ENCODE results near the gene HTR4. TPM values are rescaled to one million over a fixed set of nuclear protein-coding genes. Genes with fewer than 3 reads are reported as not detected.

Gene HTR4
- total and polyA plus RNA-seq, 5 donors from 2014 or later, result not detected

GRCh38 chr5:148659641-148660345 lies 5.5 kb upstream of the HTR4 start:
- Histone ChIP-seq H3K9me3 (ENCODE audit: control insufficient read depth in 2 of 2, low read length in 2 of 2) (no peaks in the 10 kb centered on the region), H3K36me3 (ENCODE audit: control insufficient read depth, insufficient read depth, low read length) (no peaks in the 10 kb centered on the region), H3K27ac (ENCODE audit: insufficient read depth, low read length, poor library complexity, severe bottlenecking) (no peak overlapping the region), H3K4me1 (ENCODE audit: control insufficient read depth, insufficient read depth, low read length, poor library complexity, severe bottlenecking) (no peaks in the 10 kb centered on the region), H3K27me3 (ENCODE audit: control insufficient read depth, insufficient read depth, low read length) (peaks cover 10% of the 10 kb centered on the region), H3K4me3 (ENCODE audit: low read depth, low read length) (no peak overlapping the region)
- Mint-ChIP-seq H3K4me3 (no peak overlapping the region), H3K27ac (no peak overlapping the region), H3K27me3 (peaks cover 23% of the 10 kb centered on the region), H3K36me3 (no peaks in the 10 kb centered on the region), H3K9me3 (peaks cover 0 to 1% (median 0%) of the 10 kb centered on the region in 7 donors), H3K4me1 (no peaks in the 10 kb centered on the region)
- no peak for DNase-seq
- no peak for ATAC-seq (ENCODE audit: low read depth in 2 of 2)

GRCh38 chr5:148653291-148653835 lies 964 bp downstream of the HTR4 start:
- no peak overlapping the region for H3K4me3 Mint-ChIP-seq
- no peak overlapping the region for H3K27ac ChIP-seq (ENCODE audit: insufficient read depth, low read length, poor library complexity, severe bottlenecking)
- H3K9me3 ChIP-seq (ENCODE audit: control insufficient read depth in 2 of 2, low read length in 2 of 2), result no peaks in the 10 kb centered on the region
- no peaks in the 10 kb centered on the region for H3K4me1 Mint-ChIP-seq
- no peaks in the 10 kb centered on the region for H3K36me3 ChIP-seq (ENCODE audit: control insufficient read depth, insufficient read depth, low read length)
- no peak for ATAC-seq (ENCODE audit: low read depth in 2 of 2)
- H3K27ac Mint-ChIP-seq, result no peak overlapping the region
- no peaks in the 10 kb centered on the region for H3K36me3 Mint-ChIP-seq
- H3K9me3 Mint-ChIP-seq, result peaks cover 0 to 1% (median 0%) of the 10 kb centered on the region in 7 donors
- no peaks in the 10 kb centered on the region for H3K4me1 ChIP-seq (ENCODE audit: control insufficient read depth, insufficient read depth, low read length, poor library complexity, severe bottlenecking)
- H3K4me3 ChIP-seq (ENCODE audit: low read depth, low read length), result no peak overlapping the region
- no peak for DNase-seq
- peaks cover 18% of the 10 kb centered on the region for H3K27me3 ChIP-seq (ENCODE audit: control insufficient read depth, insufficient read depth, low read length)
- H3K27me3 Mint-ChIP-seq, result peaks cover 29% of the 10 kb centered on the region

GRCh38 chr5:148651528-148651927 lies 2.8 kb downstream of the HTR4 start:
- H3K9me3 ChIP-seq (ENCODE audit: control insufficient read depth in 2 of 2, low read length in 2 of 2), result no peaks in the 10 kb centered on the region
- H3K27me3 ChIP-seq (ENCODE audit: control insufficient read depth, insufficient read depth, low read length), result peaks cover 15% of the 10 kb centered on the region
- H3K36me3 ChIP-seq (ENCODE audit: control insufficient read depth, insufficient read depth, low read length), result no peaks in the 10 kb centered on the region
- no peaks in the 10 kb centered on the region for H3K4me1 ChIP-seq (ENCODE audit: control insufficient read depth, insufficient read depth, low read length, poor library complexity, severe bottlenecking)
- H3K27ac ChIP-seq (ENCODE audit: insufficient read depth, low read length, poor library complexity, severe bottlenecking), result no peak overlapping the region
- Mint-ChIP-seq H3K36me3 (no peaks in the 10 kb centered on the region), H3K9me3 (peaks cover 0 to 1% (median 0%) of the 10 kb centered on the region in 7 donors), H3K27me3 (peaks cover 21% of the 10 kb centered on the region), H3K4me1 (no peaks in the 10 kb centered on the region), H3K27ac (no peak overlapping the region), H3K4me3 (no peak overlapping the region)
- H3K4me3 ChIP-seq (ENCODE audit: low read depth, low read length), result no peak overlapping the region
- DNase-seq (no peak), ATAC-seq (ENCODE audit: low read depth in 2 of 2) (no peak)

GRCh38 chr5:148645527-148645926 lies 8.8 kb downstream of the HTR4 start:
- DNase-seq, result no peak
- H3K4me1 ChIP-seq (ENCODE audit: control insufficient read depth, insufficient read depth, low read length, poor library complexity, severe bottlenecking), result no peaks in the 10 kb centered on the region
- peak overlapping the region in 1 of 3 donors; percentile 32 for H3K27ac Mint-ChIP-seq
- no peak overlapping the region for H3K27ac ChIP-seq (ENCODE audit: insufficient read depth, low read length, poor library complexity, severe bottlenecking)
- no peaks in the 10 kb centered on the region for H3K36me3 Mint-ChIP-seq
- H3K36me3 ChIP-seq (ENCODE audit: control insufficient read depth, insufficient read depth, low read length), result no peaks in the 10 kb centered on the region
- no peaks in the 10 kb centered on the region for H3K27me3 ChIP-seq (ENCODE audit: control insufficient read depth, insufficient read depth, low read length)
- no peaks in the 10 kb centered on the region for H3K9me3 Mint-ChIP-seq
- ATAC-seq (ENCODE audit: low read depth in 2 of 2), result no peak
- H3K27me3 Mint-ChIP-seq, result no peaks in the 10 kb centered on the region
- no peak overlapping the region for H3K4me3 Mint-ChIP-seq
- no peaks in the 10 kb centered on the region for H3K9me3 ChIP-seq (ENCODE audit: control insufficient read depth in 2 of 2, low read length in 2 of 2)
- H3K4me3 ChIP-seq (ENCODE audit: low read depth, low read length), result no peak overlapping the region
- no peaks in the 10 kb centered on the region for H3K4me1 Mint-ChIP-seq

- Mint-ChIP-seq H3K36me3 (no peaks in the 10 kb centered on the region), H3K4me1 (no peaks in the 10 kb centered on the region), H3K27ac (no peak overlapping the region), H3K4me3 (no peak overlapping the region), H3K9me3 (peaks cover 0 to 2% (median 0%) of the 10 kb centered on the region in 7 donors), H3K27me3 (no peaks in the 10 kb centered on the region)
- Histone ChIP-seq H3K36me3 (ENCODE audit: control insufficient read depth, insufficient read depth, low read length) (no peaks in the 10 kb centered on the region), H3K4me3 (ENCODE audit: low read depth, low read length) (no peak overlapping the region), H3K27ac (ENCODE audit: insufficient read depth, low read length, poor library complexity, severe bottlenecking) (no peak overlapping the region), H3K4me1 (ENCODE audit: control insufficient read depth, insufficient read depth, low read length, poor library complexity, severe bottlenecking) (no peaks in the 10 kb centered on the region), H3K27me3 (ENCODE audit: control insufficient read depth, insufficient read depth, low read length) (no peaks in the 10 kb centered on the region), H3K9me3 (ENCODE audit: control insufficient read depth in 2 of 2, low read length in 2 of 2) (no peaks in the 10 kb centered on the region)
- ATAC-seq (ENCODE audit: low read depth in 2 of 2) (no peak), DNase-seq (no peak)
Measured at GRCh38 chr5:148641735-148642134, 12.6 kb downstream of the HTR4 start.

- ATAC-seq (ENCODE audit: low read depth in 2 of 2), result no peak
- Mint-ChIP-seq H3K4me1 (no peaks in the 10 kb centered on the region), H3K4me3 (no peak overlapping the region), H3K36me3 (no peaks in the 10 kb centered on the region), H3K27me3 (peaks cover 2% of the 10 kb centered on the region), H3K27ac (no peak overlapping the region), H3K9me3 (peaks cover 0 to 2% (median 0%) of the 10 kb centered on the region in 7 donors)
- DNase-seq, result no peak
- Histone ChIP-seq H3K9me3 (ENCODE audit: control insufficient read depth in 2 of 2, low read length in 2 of 2) (no peaks in the 10 kb centered on the region), H3K4me1 (ENCODE audit: control insufficient read depth, insufficient read depth, low read length, poor library complexity, severe bottlenecking) (no peaks in the 10 kb centered on the region), H3K36me3 (ENCODE audit: control insufficient read depth, insufficient read depth, low read length) (no peaks in the 10 kb centered on the region), H3K27me3 (ENCODE audit: control insufficient read depth, insufficient read depth, low read length) (no peaks in the 10 kb centered on the region), H3K27ac (ENCODE audit: insufficient read depth, low read length, poor library complexity, severe bottlenecking) (no peak overlapping the region), H3K4me3 (ENCODE audit: low read depth, low read length) (no peak overlapping the region)
Measured at GRCh38 chr5:148640471-148640870, 13.9 kb downstream of the HTR4 start.

- H3K36me3 Mint-ChIP-seq, result no peaks in the 10 kb centered on the region
Measured at GRCh38 chr5:148639081-148639480, 15.2 kb downstream of the HTR4 start.

GRCh38 chr5:148636353-148636752 lies 18.0 kb downstream of the HTR4 start:
- peaks cover 0 to 2% (median 0%) of the 10 kb centered on the region in 7 donors for H3K9me3 Mint-ChIP-seq
- Histone ChIP-seq H3K36me3 (ENCODE audit: control insufficient read depth, insufficient read depth, low read length) (no peaks in the 10 kb centered on the region), H3K27me3 (ENCODE audit: control insufficient read depth, insufficient read depth, low read length) (peaks cover 4% of the 10 kb centered on the region), H3K9me3 (ENCODE audit: control insufficient read depth in 2 of 2, low read length in 2 of 2) (no peaks in the 10 kb centered on the region), H3K4me1 (ENCODE audit: control insufficient read depth, insufficient read depth, low read length, poor library complexity, severe bottlenecking) (no peaks in the 10 kb centered on the region), H3K4me3 (ENCODE audit: low read depth, low read length) (no peak overlapping the region), H3K27ac (ENCODE audit: insufficient read depth, low read length, poor library complexity, severe bottlenecking) (no peak overlapping the region)
- no peak overlapping the region for H3K27ac Mint-ChIP-seq
- DNase-seq (no peak), ATAC-seq (ENCODE audit: low read depth in 2 of 2) (no peak)
- peaks cover 9% of the 10 kb centered on the region for H3K27me3 Mint-ChIP-seq
- no peaks in the 10 kb centered on the region for H3K36me3 Mint-ChIP-seq
- no peaks in the 10 kb centered on the region for H3K4me1 Mint-ChIP-seq
- H3K4me3 Mint-ChIP-seq, result no peak overlapping the region

More at GRCh38 chr5:148639081-148639480, 15.2 kb downstream of the HTR4 start:
- no peak for DNase-seq
- Mint-ChIP-seq H3K27me3 (peaks cover 5% of the 10 kb centered on the region), H3K4me3 (no peak overlapping the region), H3K27ac (no peak overlapping the region), H3K9me3 (peaks cover 0 to 2% (median 0%) of the 10 kb centered on the region in 7 donors), H3K4me1 (no peaks in the 10 kb centered on the region)
- no peaks in the 10 kb centered on the region for H3K27me3 ChIP-seq (ENCODE audit: control insufficient read depth, insufficient read depth, low read length)
- H3K36me3 ChIP-seq (ENCODE audit: control insufficient read depth, insufficient read depth, low read length), result no peaks in the 10 kb centered on the region
- H3K4me3 ChIP-seq (ENCODE audit: low read depth, low read length), result no peak overlapping the region
- no peaks in the 10 kb centered on the region for H3K9me3 ChIP-seq (ENCODE audit: control insufficient read depth in 2 of 2, low read length in 2 of 2)
- no peak overlapping the region for H3K27ac ChIP-seq (ENCODE audit: insufficient read depth, low read length, poor library complexity, severe bottlenecking)
- H3K4me1 ChIP-seq (ENCODE audit: control insufficient read depth, insufficient read depth, low read length, poor library complexity, severe bottlenecking), result no peaks in the 10 kb centered on the region
- ATAC-seq (ENCODE audit: low read depth in 2 of 2), result no peak

Measured in CD4-positive, CD25-positive, alpha-beta regulatory T cell (primary cell).